Esophagus squamous epithelium (tissue), 4 donors: Measurements from ENCODE around the gene TFAM.

Experiments
- CTCF ChIP-seq, 6 experiments: fragments of 450-650 bp in 4 of 6; fragments of 200-600 bp in 2 of 6; sonication (generic) in 2 of 6; IDR thresholded peaks; one replicate each; pipeline ENCODE4 v1.5.1; 2016 to 2019; ENCODE audit warnings: antibody characterized with exemption in 6 of 6, mild to moderate bottlenecking in 4 of 6, moderate library complexity in 4 of 6
- POLR2A ChIP-seq, 4 donors: fragments of 450-650 bp; IDR thresholded peaks; one replicate each; pipeline ENCODE4 v1.6.1; 2017; ENCODE audit warnings: antibody characterized with exemption in 4 of 4, mild to moderate bottlenecking in 4 of 4, moderate library complexity in 3 of 4

GRCh38 chr10:58439632-58440364, 54.6 kb downstream of the TFAM start:
- TF ChIP-seq CTCF (IDR thresholded peaks at IDR 0.05) (no peak), POLR2A (IDR thresholded peaks at IDR 0.05) (no peak)
